Esophagus muscularis mucosa (tissue), 3 donors: ENCODE measurements around the gene ST8SIA3.

Experiments used
- CTCF ChIP-seq, 3 experiments: fragments of 200-600 bp in 2 of 3; fragments of 450-650 bp in 1 of 3; sonication (generic) in 2 of 3; IDR thresholded peaks; one replicate each; pipeline ENCODE4 v1.5.1; 2017 to 2019; ENCODE audit warnings: antibody characterized with exemption in 3 of 3, mild to moderate bottlenecking in 2 of 3, moderate library complexity in 1 of 3
- POLR2A ChIP-seq: fragments of 450-650 bp; IDR thresholded peaks from one replicate; pipeline ENCODE4 v1.6.1; 2017; ENCODE audit warnings: antibody characterized with exemption, moderate library complexity, mild to moderate bottlenecking, low read depth

GRCh38 chr18:57336343-57336742, 16.0 kb upstream of the ST8SIA3 start:
- TF ChIP-seq CTCF (IDR thresholded peaks at IDR 0.05) (no peak), POLR2A (no peak)
